ENCODE data around the gene MAB21L2. TPM values are rescaled to one million over a fixed set of nuclear protein-coding genes. Genes with fewer than 3 reads are reported as not detected.
"Not testable (repeated sequence)": the region's sequence is repeated elsewhere in the genome, so short reads cannot be mapped to it uniquely, and the experiment has no call there.

MAB21L2 gene
- total and polyA plus RNA-seq, 2 of the 13 experiments (the other 11 are each of a cell fraction or from before 2014, with no cell fraction given), result not detected

- Histone ChIP-seq H3K4me3 (replicated peaks in 1 of 3; ENCODE audit: insufficient read depth in 1 of 3, low read depth in 2 of 3, low read length in 3 of 3) (no peak overlapping the region), H3K27me3 (ENCODE audit: control insufficient read depth in 1 of 2, insufficient read depth in 2 of 2, low read length in 2 of 2) (no peaks in the 10 kb centered on the region), H4K20me1 (ENCODE audit: insufficient read depth, low read length) (no peaks in the 10 kb centered on the region), H3K27ac (ENCODE audit: extremely low read length, insufficient read depth, low read length) (no peak overlapping the region), H3K4me2 (ENCODE audit: low read depth, low read length) (no peak overlapping the region), H3K36me3 (replicated peaks in 1 of 2; ENCODE audit: control insufficient read depth in 1 of 2, insufficient read depth in 2 of 2, low read length in 2 of 2) (no peaks in the 10 kb centered on the region), H3K9me3 (ENCODE audit: low read length) (no peaks in the 10 kb centered on the region), H3K4me1 (ENCODE audit: insufficient read depth, low read length) (no peaks in the 10 kb centered on the region), H3K9ac (ENCODE audit: insufficient read depth, low read depth, low read length) (no peak overlapping the region), H2AFZ (ENCODE audit: low read length) (no peak overlapping the region), H3K79me2 (ENCODE audit: insufficient read depth, low read length) (no peaks in the 10 kb centered on the region)
- no TSS peak for BruUV-seq (replicated peaks)
- ATAC-seq (no peak), DNase-seq (ENCODE audit: low spot score) (no peak), FAIRE-seq (no peak)
- POLR2A ChIA-PET, result no interaction called here
- CTCF ChIA-PET (ENCODE audit: low intra/inter-chr PET ratio, low total read pairs), result no interaction called here
- in situ Hi-C loops (cut with HindIII; ENCODE audit: extremely low pct_ligation_motif_present, low pct_unique_long_range_greater_than_20kb) (no loop called here), intact Hi-C loops (cut with micrococcal nuclease; ENCODE audit: unreplicated experiment) (no loop called here)
- 96% methylated on average over 4 of the region's 4 CpGs for WGBS (ENCODE audit: low lambda C conversion rate)
- TF ChIP-seq ZNF260 (CRISPR knock-in tag; IDR thresholded peaks at IDR 0.05; ENCODE audit: borderline replicate concordance, low read depth) (no peak), ZSCAN25 (CRISPR knock-in tag; IDR thresholded peaks at IDR 0.05) (no peak)
These were observed 34.7 kb upstream of the MAB21L2 start for GRCh38 chr4:150547154-150547838.

GRCh38 chr4:150557811-150558210, 24.1 kb upstream of the MAB21L2 start:
- H3K9ac ChIP-seq (ENCODE audit: insufficient read depth, low read depth, low read length); H3K36me3 ChIP-seq (replicated peaks in 1 of 2; ENCODE audit: control insufficient read depth in 1 of 2, insufficient read depth in 2 of 2, low read length in 2 of 2); FAIRE-seq; H2AFZ ChIP-seq (ENCODE audit: low read length); POLR2A ChIA-PET; H3K27me3 ChIP-seq (ENCODE audit: control insufficient read depth in 1 of 2, insufficient read depth in 2 of 2, low read length in 2 of 2); H3K4me2 ChIP-seq (ENCODE audit: low read depth, low read length); intact Hi-C loops (cut with micrococcal nuclease; ENCODE audit: unreplicated experiment); H3K9me3 ChIP-seq (ENCODE audit: low read length); H3K4me3 ChIP-seq (replicated peaks in 1 of 3; ENCODE audit: insufficient read depth in 1 of 3, low read depth in 2 of 3, low read length in 3 of 3); in situ Hi-C loops (cut with HindIII; ENCODE audit: extremely low pct_ligation_motif_present, low pct_unique_long_range_greater_than_20kb); CTCF ChIA-PET (ENCODE audit: low intra/inter-chr PET ratio, low total read pairs); BruUV-seq (replicated peaks); H3K79me2 ChIP-seq (ENCODE audit: insufficient read depth, low read length); H4K20me1 ChIP-seq (ENCODE audit: insufficient read depth, low read length); TF ChIP-seq SOX6, SOX13 (IDR thresholded peaks at IDR 0.05): not testable (repeated sequence)
- Histone ChIP-seq H3K27ac (ENCODE audit: extremely low read length, insufficient read depth, low read length) (peak overlapping the region; percentile 27), H3K4me1 (ENCODE audit: insufficient read depth, low read length) (peaks cover 12% of the 10 kb centered on the region)
- ATAC-seq (peak; percentile 72), DNase-seq (ENCODE audit: low spot score) (peak; percentile 9)
- 96% methylated on average over 3 of the region's 3 CpGs for WGBS (ENCODE audit: low lambda C conversion rate)
- 0 out of 2 replicates have a peak, but pooled peaks have one; percentile 45 for TF ChIP-seq POGZ (CRISPR knock-in tag; IDR thresholded peaks at IDR 0.05)
- TF ChIP-seq ARID5B (CRISPR knock-in tag; IDR thresholded peaks at IDR 0.05), result peak; percentile 31; the same call in 1 of the 2 replicates
- 0 out of 2 replicates have a peak, but pooled peaks have one; percentile 31 for TF ChIP-seq SOX6 (CRISPR knock-in tag; IDR thresholded peaks at IDR 0.05)
- peak; percentile 53 for TF ChIP-seq CEBPG (CRISPR knock-in tag; IDR thresholded peaks at IDR 0.05)
- TF ChIP-seq MAFF (IDR thresholded peaks at IDR 0.05; ENCODE audit: low read depth, low read length), result peak; percentile 57
- peak in 1 of 2 experiments; percentile 9; a peak in 1 of 4 replicates for TF ChIP-seq SOX13 (CRISPR knock-in tag; conservative IDR thresholded peaks at IDR 0.05 in 1 of 2, IDR thresholded peaks at IDR 0.05 in 1 of 2)
- 0 out of 2 replicates have a peak, but pooled peaks have one; percentile 22 for TF ChIP-seq FOSL2 (CRISPR knock-in tag; IDR thresholded peaks at IDR 0.05)
- TF ChIP-seq CEBPB (IDR thresholded peaks at IDR 0.05; ENCODE audit: borderline replicate concordance, low read depth, low read length), result peak; percentile 61
- TF ChIP-seq MAFK (conservative IDR thresholded peaks at IDR 0.05 in 1 of 2, IDR thresholded peaks at IDR 0.05 in 1 of 2; ENCODE audit: low read length in 2 of 2), result peak; percentile 67 to 73; a peak in 3 of 4 replicates
- TF ChIP-seq SALL1 (CRISPR knock-in tag; IDR thresholded peaks at IDR 0.05), result 0 out of 2 replicates have a peak, but pooled peaks have one; percentile 16
- TF ChIP-seq ZMYM2 (CRISPR knock-in tag; IDR thresholded peaks at IDR 0.05), result 0 out of 2 replicates have a peak, but pooled peaks have one; percentile 24

All from HepG2 (cell line).